ENCODE results near the gene SPSB2.

DNA sequence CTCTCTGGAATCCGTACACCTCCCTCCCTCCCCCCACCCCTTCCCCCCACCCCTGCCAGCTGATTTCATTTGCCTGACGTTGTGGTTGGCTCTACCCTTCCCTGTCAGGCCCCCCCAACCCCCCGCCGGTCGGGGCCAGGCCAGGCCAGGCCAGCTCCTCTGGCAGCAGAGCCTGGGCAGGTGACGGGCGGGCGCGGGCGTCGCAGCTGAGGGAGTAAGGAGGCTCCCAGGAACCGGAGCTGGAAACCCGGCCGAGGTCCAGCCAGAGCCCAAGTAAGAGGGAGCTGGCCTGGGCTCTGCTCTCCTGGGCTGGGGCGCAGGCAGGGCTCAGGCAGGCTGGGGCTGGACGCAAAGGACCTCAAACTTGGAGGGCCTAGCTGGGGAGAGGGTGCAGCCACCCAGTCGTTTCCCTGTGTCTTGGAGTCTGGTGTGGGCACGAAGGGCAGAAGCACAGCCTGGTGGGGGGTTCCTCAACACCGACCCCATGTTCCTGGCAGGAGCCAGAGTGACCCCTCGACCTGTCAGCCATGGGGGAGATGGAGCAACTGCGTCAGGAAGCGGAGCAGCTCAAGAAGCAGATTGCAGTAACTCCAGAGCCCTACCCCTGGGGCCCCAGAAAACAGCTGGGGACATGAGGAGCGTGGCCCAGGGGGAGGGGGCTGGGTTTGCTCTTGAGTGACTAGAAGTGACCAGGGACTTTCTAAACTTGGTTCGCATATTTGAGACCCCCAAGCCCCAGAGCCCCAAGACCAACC lies 32.2 kb downstream of the SPSB2 start, which contains the start of gene GNB3:
- no peak for TF ChIP-seq POLR2A (IDR thresholded peaks at IDR 0.05; ENCODE audit: low read depth, low read length)
- TF ChIP-seq TAF1 (IDR thresholded peaks at IDR 0.05; ENCODE audit: low read depth, low read length): no peak
- no peak for TF ChIP-seq POLR2AphosphoS5 (IDR thresholded peaks at IDR 0.05; ENCODE audit: low read depth, low read length)
- TF ChIP-seq SPI1 (IDR thresholded peaks at IDR 0.05; ENCODE audit: low read depth, low read length): no peak
